ENCODE measurements around the gene TRMT112. TPM values are rescaled to one million over a fixed set of nuclear protein-coding genes. Genes with fewer than 3 reads are reported as not detected.
"Not testable (repeated sequence)": the region's sequence is repeated elsewhere in the genome, so short reads cannot be mapped to it uniquely, and the experiment has no call there.

Gene TRMT112
- total RNA-seq, 4 donors from 2014 or later: 200 to 462 (median 323) TPM

DNA sequence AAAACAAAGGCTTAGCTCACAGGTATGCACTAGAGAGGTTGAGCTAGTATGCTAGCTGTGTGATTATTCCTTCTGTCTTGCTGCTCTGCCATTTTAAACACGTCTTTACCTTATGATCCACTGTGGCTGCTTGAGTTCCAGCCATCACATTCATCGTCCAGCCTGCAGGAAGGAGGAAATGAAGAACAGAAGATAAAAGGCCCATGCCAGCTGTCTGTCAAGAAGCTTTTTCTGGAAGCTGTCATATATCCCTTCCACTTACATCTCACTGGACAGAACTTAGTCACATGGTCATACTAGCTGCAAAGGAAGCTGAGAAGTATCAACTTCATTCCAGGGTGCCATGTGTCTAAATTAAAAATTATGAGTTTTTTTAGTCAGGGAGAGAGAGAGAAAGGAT lies 10.0 kb upstream of the TRMT112 start:
- H3K4me3 ChIP-seq: no peak overlapping the region
- H3K27me3 ChIP-seq: no peaks in the 10 kb centered on the region
- H3K4me1 ChIP-seq: no peaks in the 10 kb centered on the region
- intact Hi-C loops (cut with DNase I; ENCODE audit: low total_unique reads): no loop called here
- DNase-seq: no peak
- TF ChIP-seq, protein P1, sequence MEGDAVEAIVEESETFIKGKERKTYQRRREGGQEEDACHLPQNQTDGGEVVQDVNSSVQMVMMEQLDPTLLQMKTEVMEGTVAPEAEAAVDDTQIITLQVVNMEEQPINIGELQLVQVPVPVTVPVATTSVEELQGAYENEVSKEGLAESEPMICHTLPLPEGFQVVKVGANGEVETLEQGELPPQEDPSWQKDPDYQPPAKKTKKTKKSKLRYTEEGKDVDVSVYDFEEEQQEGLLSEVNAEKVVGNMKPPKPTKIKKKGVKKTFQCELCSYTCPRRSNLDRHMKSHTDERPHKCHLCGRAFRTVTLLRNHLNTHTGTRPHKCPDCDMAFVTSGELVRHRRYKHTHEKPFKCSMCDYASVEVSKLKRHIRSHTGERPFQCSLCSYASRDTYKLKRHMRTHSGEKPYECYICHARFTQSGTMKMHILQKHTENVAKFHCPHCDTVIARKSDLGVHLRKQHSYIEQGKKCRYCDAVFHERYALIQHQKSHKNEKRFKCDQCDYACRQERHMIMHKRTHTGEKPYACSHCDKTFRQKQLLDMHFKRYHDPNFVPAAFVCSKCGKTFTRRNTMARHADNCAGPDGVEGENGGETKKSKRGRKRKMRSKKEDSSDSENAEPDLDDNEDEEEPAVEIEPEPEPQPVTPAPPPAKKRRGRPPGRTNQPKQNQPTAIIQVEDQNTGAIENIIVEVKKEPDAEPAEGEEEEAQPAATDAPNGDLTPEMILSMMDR (IDR thresholded peaks at IDR 0.05): no peak
- TF ChIP-seq POLR2A (IDR thresholded peaks at IDR 0.05): no peak
- no peaks in the 10 kb centered on the region for H3K9me3 ChIP-seq
- no peaks in the 10 kb centered on the region for H3K36me3 ChIP-seq
- no peak overlapping the region for H3K27ac ChIP-seq

DNA sequence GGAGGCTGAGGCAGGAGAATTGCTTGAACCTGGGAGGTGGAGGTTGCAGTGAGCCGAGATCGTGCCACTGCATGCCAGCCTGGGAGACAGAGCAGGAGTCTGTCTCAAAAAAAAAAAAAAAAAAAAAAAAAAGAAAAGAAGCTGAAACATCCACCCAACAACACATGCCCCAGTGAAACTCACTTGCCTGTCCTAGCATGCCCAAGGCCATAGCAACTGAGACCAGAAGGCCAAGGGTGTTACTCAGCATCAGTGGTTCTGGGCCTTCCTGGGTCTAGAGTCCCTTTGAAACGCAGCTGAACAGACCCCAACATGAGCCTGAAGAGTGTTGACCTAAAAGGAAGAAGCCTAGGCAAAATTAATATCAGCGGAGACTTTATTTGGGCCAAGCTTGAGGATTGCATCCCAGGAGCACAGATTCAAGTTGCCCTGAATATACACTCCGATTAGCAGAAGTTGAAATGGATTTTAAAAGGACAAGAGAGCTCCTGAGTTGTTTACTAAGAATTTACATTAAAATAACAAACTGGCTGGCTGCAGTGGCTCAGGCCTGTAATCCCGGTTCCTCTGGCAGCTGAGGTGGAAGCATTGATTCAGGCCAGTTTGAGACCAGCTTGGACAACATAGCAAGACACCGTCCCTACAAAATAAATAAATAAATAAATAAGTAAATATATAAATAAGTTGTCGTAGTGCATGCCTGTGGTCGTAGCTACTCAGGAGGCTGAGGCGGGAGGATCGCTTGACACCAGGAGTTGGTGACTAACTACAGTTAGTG lies 7.5 kb upstream of the TRMT112 start:
- H3K4me3 ChIP-seq: no peak overlapping the region
- H3K9me3 ChIP-seq: no peaks in the 10 kb centered on the region
- no peaks in the 10 kb centered on the region for H3K36me3 ChIP-seq
- no peaks in the 10 kb centered on the region for H3K4me1 ChIP-seq
- intact Hi-C loops (cut with DNase I; ENCODE audit: low total_unique reads): no loop called here
- no peak overlapping the region for H3K27ac ChIP-seq
- H3K27me3 ChIP-seq: no peaks in the 10 kb centered on the region
- TF ChIP-seq, protein P1 (IDR thresholded peaks at IDR 0.05): no peak
- no peak for TF ChIP-seq POLR2A (IDR thresholded peaks at IDR 0.05)
- no peak for DNase-seq

DNA sequence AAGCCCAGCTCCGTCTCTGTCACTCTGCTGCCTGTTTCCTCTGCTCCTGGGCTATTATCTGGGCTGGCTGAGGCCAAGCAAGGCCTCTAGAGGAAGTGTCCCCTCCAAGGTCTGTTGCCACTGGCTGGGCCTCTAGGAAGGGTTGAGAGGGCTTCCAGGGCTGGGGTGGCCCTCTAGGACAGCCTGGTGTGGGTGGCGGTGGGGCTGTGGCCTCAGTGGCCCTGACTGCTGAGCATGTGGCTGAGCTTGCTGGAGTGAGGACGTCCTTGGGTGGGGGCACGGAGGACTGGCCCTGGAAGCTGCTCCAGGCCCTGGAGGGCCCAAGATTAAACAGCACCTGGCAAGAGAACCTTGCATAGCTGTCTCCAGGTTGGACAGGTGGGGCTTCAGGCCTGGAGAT lies 6.6 kb upstream of the TRMT112 start:
- H3K27me3 ChIP-seq; intact Hi-C loops (cut with DNase I; ENCODE audit: low total_unique reads); DNase-seq; H3K36me3 ChIP-seq; H3K27ac ChIP-seq; H3K4me3 ChIP-seq; H3K9me3 ChIP-seq; H3K4me1 ChIP-seq: not testable (repeated sequence)

DNA sequence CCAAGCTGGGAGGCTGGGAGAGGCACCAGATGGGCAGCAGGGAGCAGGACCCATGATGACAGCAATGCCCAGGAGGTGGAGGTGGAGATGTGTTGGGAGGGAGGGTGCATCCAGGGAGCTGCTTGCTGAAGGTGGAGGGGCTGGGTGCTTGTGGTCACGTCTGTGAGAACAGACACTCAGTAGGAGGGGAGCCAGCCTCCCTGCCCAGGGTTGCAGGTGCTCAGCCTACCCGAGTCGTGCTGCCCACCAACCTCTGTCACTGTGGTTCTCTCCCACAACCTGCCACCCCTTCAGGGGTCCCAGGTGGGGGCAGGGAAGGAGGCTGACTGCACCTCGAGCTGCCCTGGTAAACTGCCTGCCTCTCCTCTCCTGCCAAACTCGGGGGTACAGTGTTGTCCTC lies 6.0 kb upstream of the TRMT112 start:
- H3K9me3 ChIP-seq: no peaks in the 10 kb centered on the region
- no peak overlapping the region for H3K27ac ChIP-seq
- no peaks in the 10 kb centered on the region for H3K36me3 ChIP-seq
- H3K4me1 ChIP-seq: no peaks in the 10 kb centered on the region
- no peaks in the 10 kb centered on the region for H3K27me3 ChIP-seq
- no peak overlapping the region for H3K4me3 ChIP-seq
- intact Hi-C loops (cut with DNase I; ENCODE audit: low total_unique reads): no loop called here
- no peak for DNase-seq
- TF ChIP-seq, protein P1 (IDR thresholded peaks at IDR 0.05): no peak
- TF ChIP-seq POLR2A (IDR thresholded peaks at IDR 0.05): no peak

DNA sequence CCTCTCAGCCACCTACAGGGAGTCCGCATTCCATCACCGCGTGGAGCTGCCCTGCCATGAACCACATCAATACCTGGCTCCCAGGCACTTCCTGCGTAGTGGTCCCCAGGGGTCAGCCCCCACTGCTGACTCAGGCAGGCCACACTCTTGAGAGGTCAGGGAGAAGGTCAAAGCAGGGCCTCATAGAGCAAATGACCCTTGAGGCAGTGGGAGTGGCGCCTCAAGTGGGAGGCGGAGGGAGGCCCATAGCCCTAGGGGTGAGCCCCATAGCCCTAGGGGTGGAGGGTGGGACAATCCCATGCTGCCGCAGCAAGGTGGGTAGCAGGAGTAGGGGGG lies 5.5 kb upstream of the TRMT112 start:
- H3K4me1 ChIP-seq: no peaks in the 10 kb centered on the region
- H3K4me3 ChIP-seq: no peak overlapping the region
- DNase-seq: no peak
- intact Hi-C loops (cut with DNase I; ENCODE audit: low total_unique reads): no loop called here
- TF ChIP-seq, protein P1 (IDR thresholded peaks at IDR 0.05): no peak
- TF ChIP-seq POLR2A (IDR thresholded peaks at IDR 0.05): no peak
- H3K27me3 ChIP-seq: no peaks in the 10 kb centered on the region
- H3K27ac ChIP-seq: no peak overlapping the region
- no peaks in the 10 kb centered on the region for H3K9me3 ChIP-seq
- H3K36me3 ChIP-seq: no peaks in the 10 kb centered on the region

DNA sequence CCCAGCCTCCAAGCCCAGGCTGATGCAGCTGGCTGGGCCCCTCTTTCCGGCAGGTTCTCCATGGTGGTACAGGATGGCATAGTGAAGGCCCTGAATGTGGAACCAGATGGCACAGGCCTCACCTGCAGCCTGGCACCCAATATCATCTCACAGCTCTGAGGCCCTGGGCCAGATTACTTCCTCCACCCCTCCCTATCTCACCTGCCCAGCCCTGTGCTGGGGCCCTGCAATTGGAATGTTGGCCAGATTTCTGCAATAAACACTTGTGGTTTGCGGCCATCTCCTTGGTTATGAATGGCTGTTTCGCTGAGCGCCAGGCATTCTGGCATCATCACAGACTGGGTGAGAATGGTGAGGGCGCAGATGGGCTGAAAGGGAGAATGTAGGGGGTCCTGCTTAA lies 4.2 kb upstream of the TRMT112 start:
- Histone ChIP-seq H3K27ac (no peak overlapping the region), H3K4me1 (no peaks in the 10 kb centered on the region), H3K4me3 (no peak overlapping the region), H3K27me3 (no peaks in the 10 kb centered on the region), H3K9me3 (no peaks in the 10 kb centered on the region), H3K36me3 (no peaks in the 10 kb centered on the region)
- TF ChIP-seq, protein P1 (IDR thresholded peaks at IDR 0.05): no peak
- intact Hi-C loops (cut with DNase I; ENCODE audit: low total_unique reads): no loop called here
- DNase-seq: no peak

All from uterus (tissue), 4 donors.